NCI-H510A treated with DMSO at 0.1 percent for 48 hours (cell line): ENCODE measurements around the gene LHFPL2.

ENCODE experiments used
- DNase-seq: peaks from one replicate; lab custom pipeline; 2025; lab: John Stamatoyannopoulos, UW

LHFPL2 gene

GRCh38 chr5:78522476-78523260, 125.9 kb downstream of the LHFPL2 start:
- no peak for DNase-seq

- no peak for DNase-seq
Observed at GRCh38 chr5:78521455-78521854, 127.1 kb downstream of the LHFPL2 start.

- DNase-seq: no peak
Observed at GRCh38 chr5:78519198-78519941, 129.2 kb downstream of the LHFPL2 start.

- no peak for DNase-seq
Observed at GRCh38 chr5:78518365-78519197, 130.0 kb downstream of the LHFPL2 start.

GRCh38 chr5:78515670-78516069, 132.9 kb downstream of the LHFPL2 start:
- no peak for DNase-seq

- no peak for DNase-seq
Observed at GRCh38 chr5:78514427-78515330, 133.9 kb downstream of the LHFPL2 start.

- no peak for DNase-seq
Observed at GRCh38 chr5:78513441-78513840, 135.1 kb downstream of the LHFPL2 start.

- no peak for DNase-seq
Observed at GRCh38 chr5:78512435-78512834, 136.1 kb downstream of the LHFPL2 start.

GRCh38 chr5:78511121-78511906, 137.3 kb downstream of the LHFPL2 start:
- no peak for DNase-seq

GRCh38 chr5:78509884-78510769, 138.4 kb downstream of the LHFPL2 start:
- DNase-seq: peak; percentile 43

- no peak for DNase-seq
Observed at GRCh38 chr5:78509145-78509865, 139.3 kb downstream of the LHFPL2 start.

GRCh38 chr5:78508186-78508765, 140.3 kb downstream of the LHFPL2 start:
- DNase-seq: no peak

GRCh38 chr5:78507531-78507930, 141.0 kb downstream of the LHFPL2 start:
- DNase-seq: no peak

GRCh38 chr5:78506261-78507024, 142.1 kb downstream of the LHFPL2 start:
- no peak for DNase-seq

- no peak for DNase-seq
Observed at GRCh38 chr5:78505860-78506259, 142.7 kb downstream of the LHFPL2 start.

GRCh38 chr5:78504704-78505677, 143.6 kb downstream of the LHFPL2 start:
- DNase-seq: peak; percentile 46
